H1 (cell line): ENCODE results near the gene RIN2. TPM values are rescaled to one million over a fixed set of nuclear protein-coding genes. Genes with fewer than 3 reads are reported as not detected.

Source experiments
- CTCF ChIA-PET: fragments of 300-600 bp; sonication (Branson Sonifier 250); formaldehyde crosslinking; loops from one replicate; lab custom pipeline; 2021; ENCODE audit not compliant: partially characterized antibody; lab: Charles Lee
- POLR2A ChIA-PET: fragments of 300-600 bp; sonication (Branson Sonifier 250); formaldehyde crosslinking; loops from one replicate; lab custom pipeline; 2021; ENCODE audit warnings: inconsistent platforms; ENCODE audit not compliant: partially characterized antibody; lab: Charles Lee
- DNase-seq, 2 experiments: peaks; one replicate each; pipeline versions ENCODE4 v3.0.0 to v3.0.0-alpha.2; 2010 to 2022; ENCODE audit warnings: low spot score in 2 of 2, low read depth in 1 of 2, mixed read lengths in 1 of 2
- FAIRE-seq: peaks from 2 replicates; lab custom pipeline; 2011; peaks lifted over from hg19 to GRCh38; lab: Jason Lieb, UNC
- H2AFZ ChIP-seq: 2 replicates; pipeline ENCODE4 v1.8.1; 2012; ENCODE audit warnings: low read length, inconsistent platforms
- H2AK5ac ChIP-seq: 2 replicates; pipeline ENCODE4 v1.6.1; 2013; ENCODE audit warnings: low read depth, low read length
- H2BK120ac ChIP-seq: replicated peaks from 2 replicates; pipeline ENCODE3; 2013; ENCODE audit warnings: low read depth, low read length, inconsistent platforms
- H2BK12ac ChIP-seq: 2 replicates; pipeline ENCODE4 v1.6.1; 2013; ENCODE audit warnings: low read depth, low read length
- H2BK15ac ChIP-seq: 2 replicates; pipeline ENCODE4 v1.6.1; 2013; ENCODE audit warnings: low read length
- H2BK20ac ChIP-seq: 2 replicates; pipeline ENCODE4 v1.6.1; 2013; ENCODE audit warnings: low read length
- H2BK5ac ChIP-seq: 2 replicates; pipeline ENCODE4 v1.6.1; 2013; ENCODE audit warnings: low read depth, low read length
- H3K14ac ChIP-seq: 2 replicates; pipeline ENCODE4 v1.6.1; 2013; ENCODE audit warnings: inconsistent platforms; ENCODE audit not compliant: insufficient read length
- H3K18ac ChIP-seq: 2 replicates; pipeline ENCODE4 v1.6.1; 2013; ENCODE audit warnings: low read length; ENCODE audit errors: extremely low read depth
- H3K23ac ChIP-seq: 2 replicates; pipeline ENCODE4 v1.6.1; 2013; ENCODE audit warnings: inconsistent platforms; ENCODE audit not compliant: insufficient read length
- H3K23me2 ChIP-seq: 2 replicates; pipeline ENCODE4 v1.6.1; 2013; ENCODE audit warnings: low read depth, low read length
- H3K27ac ChIP-seq: 2 replicates; pipeline ENCODE4 v1.6.1; 2011; ENCODE audit warnings: low read depth, low read length, inconsistent platforms
- H3K27me3 ChIP-seq, 4 experiments: replicated peaks in 1 of 4; 1 replicate in 1 of 4; 2 replicates in 3 of 4; pipeline versions ENCODE4 v1.6.1 to v1.8.1; 2011 to 2013; ENCODE audit warnings: low read length in 3 of 4, mild to moderate bottlenecking in 3 of 4, inconsistent platforms in 2 of 4, mixed read lengths in 2 of 4, moderate library complexity in 1 of 4; ENCODE audit not compliant: control insufficient read depth in 3 of 4, insufficient read depth in 3 of 4; ENCODE audit errors: extremely low read depth in 1 of 4
- H3K36me3 ChIP-seq, 4 experiments: 2 replicates each; pipeline versions ENCODE4 v1.6.1 to v1.8.1; 2011 to 2013; ENCODE audit warnings: mild to moderate bottlenecking in 4 of 4, low read length in 3 of 4, moderate library complexity in 2 of 4, control low read depth in 1 of 4, inconsistent platforms in 1 of 4; ENCODE audit not compliant: insufficient read depth in 4 of 4, control insufficient read depth in 2 of 4
- H3K4ac ChIP-seq: replicated peaks from 2 replicates; pipeline ENCODE3; 2013; ENCODE audit warnings: low read length, low read depth, mixed read lengths, inconsistent platforms; ENCODE audit not compliant: insufficient read length
- H3K4me1 ChIP-seq, 4 experiments: replicated peaks in 1 of 4; 1 replicate in 1 of 4; 2 replicates in 3 of 4; pipeline versions ENCODE4 v1.6.1 to v1.8.1; 2011 to 2013; ENCODE audit warnings: low read length in 3 of 4, inconsistent platforms in 2 of 4, mixed read lengths in 1 of 4; ENCODE audit not compliant: insufficient read depth in 4 of 4, control insufficient read depth in 3 of 4
- H3K4me2 ChIP-seq, 2 experiments: 2 replicates each; pipeline versions ENCODE4 v1.6.1 to v1.8.1; 2011 to 2013; ENCODE audit warnings: low read depth in 2 of 2, low read length in 2 of 2, control low read depth in 1 of 2, inconsistent platforms in 1 of 2, mild to moderate bottlenecking in 1 of 2; ENCODE audit not compliant: insufficient read depth in 1 of 2
- H3K4me3 ChIP-seq, 4 experiments: fragments of 200-600, 300-600 bp in 1 of 4; sonication (generic), shearing (Covaris generic), sonication (Bioruptor Twin) in 1 of 4; 2 replicates each; pipeline versions ENCODE4 v1.5.1 to v1.8.1; 2011 to 2016; ENCODE audit warnings: low read length in 4 of 4, low read depth in 3 of 4, control low read depth in 2 of 4, inconsistent platforms in 2 of 4, mild to moderate bottlenecking in 2 of 4, mixed read lengths in 1 of 4, moderate library complexity in 1 of 4; ENCODE audit not compliant: insufficient read depth in 2 of 4; ENCODE audit errors: extremely low read depth in 1 of 4
- H3K56ac ChIP-seq: replicated peaks from 2 replicates; pipeline ENCODE3; 2013; ENCODE audit warnings: low read depth, mild to moderate bottlenecking, mixed read lengths, low read length, inconsistent platforms; ENCODE audit not compliant: insufficient read length
- H3K79me1 ChIP-seq: 2 replicates; pipeline ENCODE4 v1.6.1; 2013; ENCODE audit warnings: low read depth, low read length, control low read depth
- H3K79me2 ChIP-seq, 2 experiments: 2 replicates each; pipeline versions ENCODE4 v1.6.1 to v1.8.1; 2012 to 2013; ENCODE audit warnings: low read length in 2 of 2, mild to moderate bottlenecking in 2 of 2, inconsistent platforms in 1 of 2; ENCODE audit not compliant: insufficient read depth in 2 of 2, control insufficient read depth in 1 of 2
- H3K9ac ChIP-seq, 4 experiments: replicated peaks in 1 of 4; 1 replicate in 1 of 4; 2 replicates in 3 of 4; pipeline versions ENCODE4 v1.6.1 to v1.8.1; 2011 to 2013; ENCODE audit warnings: low read depth in 3 of 4, low read length in 3 of 4, control low read depth in 2 of 4, mild to moderate bottlenecking in 2 of 4, moderate library complexity in 2 of 4, inconsistent platforms in 1 of 4; ENCODE audit errors: extremely low read depth in 1 of 4
- H3K9me3 ChIP-seq, 2 experiments: 2 replicates each; pipeline versions ENCODE4 v1.6.1 to v1.8.1; 2012 to 2013; ENCODE audit warnings: mild to moderate bottlenecking in 2 of 2, moderate library complexity in 2 of 2, control low read depth in 1 of 2, inconsistent platforms in 1 of 2, low read depth in 1 of 2, low read length in 1 of 2, mixed read lengths in 1 of 2; ENCODE audit not compliant: insufficient read depth in 2 of 2
- H4K20me1 ChIP-seq, 2 experiments: replicated peaks in 1 of 2; 2 replicates each; pipeline versions ENCODE3 to v1.8.1; 2011 to 2013; ENCODE audit warnings: inconsistent platforms in 2 of 2, low read length in 2 of 2, mild to moderate bottlenecking in 1 of 2; ENCODE audit not compliant: insufficient read depth in 2 of 2, control insufficient read depth in 1 of 2
- H4K5ac ChIP-seq: 2 replicates; pipeline ENCODE4 v1.6.1; 2013; ENCODE audit warnings: low read length, low read depth, mixed read lengths, inconsistent platforms; ENCODE audit not compliant: insufficient read length
- H4K8ac ChIP-seq: 2 replicates; pipeline ENCODE4 v1.8.0; 2013; ENCODE audit warnings: mild to moderate bottlenecking, moderate library complexity, low read length, inconsistent platforms; ENCODE audit not compliant: insufficient read depth; ENCODE audit errors: extremely low read depth
- H4K91ac ChIP-seq: replicated peaks from 2 replicates; pipeline ENCODE3; 2013; ENCODE audit warnings: low read length, mixed read lengths, inconsistent platforms; ENCODE audit not compliant: insufficient read length
- BCL11A ChIP-seq, 2 experiments: IDR thresholded peaks; one replicate each; pipeline ENCODE4 v1.6.1; 2011; ENCODE audit warnings: low read depth in 2 of 2, low read length in 2 of 2, mild to moderate bottlenecking in 2 of 2
- CEBPB ChIP-seq: IDR thresholded peaks from 2 replicates; pipeline ENCODE4 v1.6.1; 2012; ENCODE audit warnings: low read depth, low read length
- GABPA ChIP-seq: IDR thresholded peaks from 2 replicates; pipeline ENCODE4 v1.6.1; 2011; ENCODE audit warnings: mild to moderate bottlenecking, low read length, moderate library complexity, borderline replicate concordance; ENCODE audit not compliant: insufficient read depth
- POLR2AphosphoS5 ChIP-seq: IDR thresholded peaks from 2 replicates; pipeline ENCODE4 v1.6.1; 2011; ENCODE audit warnings: low read depth, low read length
- POU5F1 ChIP-seq: IDR thresholded peaks from 2 replicates; pipeline ENCODE4 v1.6.1; 2011; ENCODE audit warnings: low read depth, mild to moderate bottlenecking, low read length, moderate library complexity
- RAD21 ChIP-seq, 2 experiments: IDR thresholded peaks in 1 of 2; conservative IDR thresholded peaks in 1 of 2; 2 replicates each; pipeline ENCODE4 v1.6.1; 2011; ENCODE audit warnings: low read depth in 2 of 2, low read length in 2 of 2, improper control_type of control experiment in 1 of 2, inconsistent platforms in 1 of 2, mild to moderate bottlenecking in 1 of 2, moderate library complexity in 1 of 2
- RXRA ChIP-seq: IDR thresholded peaks from 2 replicates; pipeline ENCODE4 v1.6.1; 2011; ENCODE audit warnings: low read depth, mild to moderate bottlenecking, low read length, moderate library complexity; ENCODE audit not compliant: insufficient read depth
- SIN3A ChIP-seq, 2 experiments: IDR thresholded peaks in 1 of 2; conservative IDR thresholded peaks in 1 of 2; 2 replicates each; pipeline ENCODE4 v1.6.1; 2011 to 2012; ENCODE audit warnings: low read length in 2 of 2, improper control_type of control experiment in 1 of 2, low read depth in 1 of 2, mild to moderate bottlenecking in 1 of 2
- SP1 ChIP-seq: IDR thresholded peaks from 2 replicates; pipeline ENCODE4 v1.6.1; 2011; ENCODE audit warnings: low read depth, low read length
- SP2 ChIP-seq: IDR thresholded peaks from 2 replicates; pipeline ENCODE4 v1.6.1; 2012; ENCODE audit warnings: mild to moderate bottlenecking, low read length, inconsistent platforms
- SP4 ChIP-seq: IDR thresholded peaks from 2 replicates; pipeline ENCODE4 v1.6.1; 2012; ENCODE audit warnings: low read length, inconsistent platforms
- TAF7 ChIP-seq: optimal IDR thresholded peaks from 2 replicates; pipeline ENCODE3; 2011; ENCODE audit warnings: low read depth, mild to moderate bottlenecking, inconsistent platforms, low read length, moderate library complexity, borderline replicate concordance
- TCF12 ChIP-seq: IDR thresholded peaks from 2 replicates; pipeline ENCODE4 v1.6.1; 2011; ENCODE audit warnings: low read depth, mild to moderate bottlenecking, low read length
- WGBS, 2 experiments: shearing (Covaris generic) in 1 of 2; methylation state at CpG; one replicate each; pipeline versions ENCODE4 v1.1.6 to v1.1.7; 2013 to 2015; ENCODE audit warnings: low lambda C conversion rate in 2 of 2, mixed read lengths in 2 of 2, inconsistent platforms in 1 of 2, low coverage in 1 of 2, missing lambda C conversion rate in 1 of 2; ENCODE audit not compliant: insufficient replicate concordance in 2 of 2, insufficient coverage in 1 of 2, insufficient read length in 1 of 2; ENCODE audit errors: extremely low coverage in 1 of 2, missing lambda C conversion rate in 1 of 2; 5-methylcytosine and 5-hydroxymethylcytosine counted together
- polyA plus RNA-seq, 7 experiments: library from polyadenylated mRNA; depleted of rRNA in 3 of 7; stranded (reverse) in 5 of 7; unstranded in 2 of 7; fragments of >200 nt in 5 of 7; fragments of 200-250 nt in 2 of 7; gene quantifications; 1 replicate in 5 of 7; 2 replicates in 1 of 7; 4 replicates in 1 of 7; pipeline versions ENCODE4 v1.2.1 to v1.2.3, GENCODE V29; 2011 to 2013; ENCODE audit warnings: missing spikeins in 2 of 7, mixed read lengths in 2 of 7
- total RNA-seq: library from RNA; stranded (reverse); fragmentation: NEBNext Ultra II Directional; extraction: Animal tissue kit (Norgen Biotek cat#: 25700); gene quantifications from 2 replicates; pipeline ENCODE4 v1.2.1, GENCODE V29; 2021

Gene RIN2
- total and polyA plus RNA-seq, 2 of the 8 experiments (the other 6 are each of a cell fraction or from before 2014, with no cell fraction given) = 0.20 to 1.3 TPM

GRCh38 chr20:19774135-19774933 is 16.3 kb downstream of the RIN2 start:
- Histone ChIP-seq H3K27ac (no peak overlapping the region), H3K4me1 (peaks cover 0 to 12% (median 1%) of the 10 kb centered on the region in 4 experiments; a peak in 3 of 7 replicates)
- TF ChIP-seq SP1 (no peak), SP4 (no peak), RAD21 (IDR thresholded peaks at IDR 0.05 in 1 of 2, conservative IDR thresholded peaks at IDR 0.05 in 1 of 2; ENCODE audit: low read depth in 2 of 2, low read length in 2 of 2) (no peak), GABPA (no peak), CEBPB (no peak), TAF7 (no peak), SP2 (no peak), RXRA (no peak), TCF12 (no peak), BCL11A (IDR thresholded peaks at IDR 0.05; ENCODE audit: low read depth in 2 of 2, low read length in 2 of 2) (no peak), POU5F1 (no peak), POLR2AphosphoS5 (no peak), SIN3A (conservative IDR thresholded peaks at IDR 0.05 in 1 of 2, IDR thresholded peaks at IDR 0.05 in 1 of 2; ENCODE audit: low read depth in 1 of 2, low read length in 2 of 2) (no peak)

More at GRCh38 chr20:19774135-19774933, 16.3 kb downstream of the RIN2 start:
- no peak overlapping the region for H3K4me2 ChIP-seq
- no peak overlapping the region for H3K14ac ChIP-seq
- no peaks in the 10 kb centered on the region; a peak in 1 of 7 replicates for H3K27me3 ChIP-seq
- no peaks in the 10 kb centered on the region for H3K36me3 ChIP-seq
- no peak overlapping the region for H2BK12ac ChIP-seq
- H2BK120ac ChIP-seq = no peak overlapping the region
- H3K23ac ChIP-seq = no peak overlapping the region
- H2AFZ ChIP-seq = no peak overlapping the region
- WGBS, 2 experiments = 92% methylated on average over 4 of the region's 4 CpGs; no CpG with 5 or more reads in 1 of the 2 experiments
- DNase-seq (no peak), FAIRE-seq (no peak)
- H2AK5ac ChIP-seq = no peak overlapping the region
- no peak overlapping the region for H2BK15ac ChIP-seq
- no peak overlapping the region for H2BK20ac ChIP-seq
- ChIA-PET POLR2A (no interaction called here), CTCF (interaction anchor here (0.7 to 5.3 kb wide), 3 partner anchors 8 to 11 kb away, joined by 3 to 24 read pairs (median 8); no protein-coding TSS in a partner anchor)
- H2BK5ac ChIP-seq = no peak overlapping the region
- no peaks in the 10 kb centered on the region for H4K20me1 ChIP-seq
- no peak overlapping the region for H4K91ac ChIP-seq
- H3K56ac ChIP-seq = no peak overlapping the region
- no peaks in the 10 kb centered on the region for H3K79me1 ChIP-seq
- H3K4me3 ChIP-seq = no peak overlapping the region
- no peak overlapping the region for H4K8ac ChIP-seq
- H4K5ac ChIP-seq = no peak overlapping the region
- H3K9ac ChIP-seq = no peak overlapping the region
- H3K4ac ChIP-seq = no peak overlapping the region
- H3K23me2 ChIP-seq = no peaks in the 10 kb centered on the region
- no peak overlapping the region for H3K18ac ChIP-seq
- no peaks in the 10 kb centered on the region for H3K9me3 ChIP-seq
- H3K79me2 ChIP-seq = no peaks in the 10 kb centered on the region
